Measurements from ENCODE around the gene BABAM2.

- TF ChIP-seq CTCF (IDR thresholded peaks at IDR 0.05 in 4 of 5, conservative IDR thresholded peaks at IDR 0.05 in 1 of 5) (no peak), POLR2A (IDR thresholded peaks at IDR 0.05) (no peak)
These were observed 470.3 kb downstream of the BABAM2 start for GRCh38 chr2:28360718-28361293.

All from gastrocnemius medialis (tissue), 4 donors.